PC-9 (cell line): ENCODE measurements around the gene CNNM2.

Source experiments
- CTCF ChIP-seq: fragments of 200-600 bp; sonication (generic); conservative IDR thresholded peaks from 2 replicates; pipeline ENCODE4 v1.6.1; 2017; ENCODE audit warnings: mixed run types, antibody characterized with exemption, mild to moderate bottlenecking, moderate library complexity
- EZH2 ChIP-seq: fragments of 200-600 bp; sonication (generic); IDR thresholded peaks from 2 replicates; pipeline ENCODE4 v1.8.0; 2017; ENCODE audit warnings: antibody characterized with exemption, low read depth

- peak; percentile 71 for TF ChIP-seq CTCF
- no peak for TF ChIP-seq EZH2
Observed at GRCh38 chr10:103069453-103070331, 151.6 kb downstream of the CNNM2 start.
